HPDE6-E6E7 (cell line): ENCODE data around the gene ADAMTS13.

Experiments used
- DNase-seq: peaks from one replicate; pipeline ENCODE4 v3.0.0; 2011; ENCODE audit warnings: missing footprints; ENCODE audit errors: extremely low spot score

ADAMTS13 gene

DNA sequence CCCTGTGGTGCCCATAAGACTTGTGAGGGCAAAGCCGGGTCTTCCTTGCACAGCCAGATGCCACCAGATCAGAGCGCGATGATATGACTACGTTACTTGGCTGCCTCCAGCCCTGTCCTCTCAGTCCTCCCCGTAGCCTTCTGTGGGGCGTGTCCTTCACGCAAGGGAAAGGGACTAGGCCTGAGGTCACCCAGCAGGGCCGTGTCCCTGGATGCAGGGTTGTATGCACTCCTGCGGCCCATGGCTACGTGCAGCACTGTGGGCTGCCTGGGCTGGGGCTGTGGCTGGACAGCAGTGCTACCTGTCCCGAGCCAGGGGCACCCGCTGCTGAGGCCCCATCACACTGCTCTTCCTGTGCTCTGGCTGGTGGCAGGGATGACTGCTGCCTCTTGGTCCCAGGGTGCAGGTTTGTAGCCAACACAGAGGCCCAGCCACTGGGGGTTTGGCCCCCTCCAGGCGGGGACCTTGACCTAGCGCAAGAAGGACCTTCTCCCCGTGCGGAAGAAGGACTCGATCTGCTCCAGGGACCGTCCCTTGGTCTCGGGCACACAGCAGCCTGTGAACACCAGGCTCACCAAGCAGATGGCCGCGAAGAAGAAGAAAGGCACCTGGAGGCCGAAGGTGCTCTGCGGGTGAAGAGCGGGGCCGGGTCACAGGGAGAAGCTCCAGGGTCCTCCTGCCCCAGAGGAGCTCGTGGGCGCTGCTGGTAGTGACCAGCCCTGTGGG, 49.5 kb downstream of the ADAMTS13 start:
- no peak for DNase-seq

DNA sequence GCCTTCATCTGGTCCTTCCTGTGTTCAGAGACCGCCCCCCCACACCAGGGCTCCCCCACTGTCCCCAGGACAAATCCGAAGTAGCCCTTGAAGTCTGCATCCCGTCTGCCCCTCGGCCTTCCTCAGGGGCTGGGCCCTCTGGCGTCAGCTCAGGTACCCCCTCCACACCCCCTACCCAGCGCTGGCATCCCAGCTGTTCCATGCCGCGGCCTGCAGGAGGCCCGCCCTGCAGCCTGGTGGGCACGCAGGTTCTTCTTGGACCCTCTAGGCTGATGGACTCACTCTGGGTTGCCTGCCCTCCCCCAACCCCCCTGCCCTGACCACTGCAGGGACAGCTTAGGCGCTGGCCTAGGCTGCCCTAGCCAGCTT, 50.1 kb downstream of the ADAMTS13 start:
- DNase-seq = no peak

DNA sequence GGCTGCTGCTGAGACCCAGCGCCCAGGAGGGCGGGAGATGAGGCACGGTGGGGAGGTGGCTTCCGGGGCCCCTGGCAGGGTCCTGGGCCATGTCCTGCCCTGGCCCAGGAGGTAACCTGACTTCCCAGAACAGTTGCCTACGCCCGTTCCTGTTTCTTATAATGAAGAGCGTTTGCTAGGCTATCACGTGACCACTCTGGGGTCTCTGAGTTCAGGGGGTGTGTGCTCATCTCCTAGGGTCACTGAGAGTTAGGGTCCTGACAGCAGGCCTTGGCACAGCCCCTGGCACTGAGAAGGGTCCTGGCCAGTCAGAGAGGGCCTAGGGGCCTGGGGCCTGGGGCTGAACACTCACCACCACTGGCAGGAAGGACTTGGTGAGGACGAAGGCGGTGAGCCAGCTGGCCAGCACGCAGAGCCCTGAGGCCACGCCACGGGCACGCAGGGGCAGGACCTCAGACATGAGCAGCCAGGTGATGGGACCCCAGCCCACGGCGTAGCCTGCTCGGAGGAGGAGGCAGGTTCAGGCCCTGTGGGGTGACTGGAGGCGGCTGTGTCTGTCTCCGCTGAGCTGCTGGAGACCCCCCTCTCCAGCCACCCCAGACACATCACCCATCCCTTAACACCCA, 50.7 kb downstream of the ADAMTS13 start:
- no peak for DNase-seq

DNA sequence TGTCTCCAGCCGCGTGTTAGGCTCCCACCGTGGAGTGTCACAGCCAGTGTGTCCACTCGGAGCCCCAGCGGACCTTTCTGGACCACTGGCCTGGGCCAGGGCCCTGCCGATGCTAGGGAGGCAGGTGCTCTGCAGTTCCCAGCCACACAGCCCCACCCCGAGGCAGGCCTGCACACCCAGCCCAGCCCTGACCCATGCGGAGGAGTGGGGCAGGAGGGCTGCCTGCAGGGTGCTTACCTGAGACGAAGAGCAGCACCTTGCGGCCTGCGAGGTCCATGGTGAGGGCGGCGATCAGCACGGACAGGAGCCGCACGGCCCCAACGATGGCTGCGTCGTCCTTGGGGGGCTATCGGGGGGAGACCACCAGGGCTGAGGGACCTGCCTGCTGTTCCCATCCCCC, 51.6 kb downstream of the ADAMTS13 start:
- DNase-seq = no peak

DNA sequence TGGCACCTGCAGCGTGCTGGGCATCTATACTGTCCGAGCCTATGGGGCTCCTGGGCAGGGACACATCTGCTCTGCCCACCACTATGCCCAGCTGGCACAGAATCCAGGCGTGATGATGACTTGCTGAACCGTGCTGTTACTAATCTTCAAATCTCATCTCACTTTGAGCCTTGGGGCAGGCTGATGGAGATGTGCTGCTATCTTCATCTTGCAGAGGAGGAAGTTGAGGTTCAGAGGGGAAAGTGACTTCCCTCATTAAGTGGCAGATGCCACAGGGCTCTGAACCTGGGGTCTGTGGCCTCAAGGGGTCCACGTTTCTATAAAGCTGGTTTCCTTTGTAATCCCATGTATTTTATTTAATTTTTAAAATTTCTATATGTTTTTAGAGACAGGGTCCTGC, 52.0 kb downstream of the ADAMTS13 start:
- no peak for DNase-seq

DNA sequence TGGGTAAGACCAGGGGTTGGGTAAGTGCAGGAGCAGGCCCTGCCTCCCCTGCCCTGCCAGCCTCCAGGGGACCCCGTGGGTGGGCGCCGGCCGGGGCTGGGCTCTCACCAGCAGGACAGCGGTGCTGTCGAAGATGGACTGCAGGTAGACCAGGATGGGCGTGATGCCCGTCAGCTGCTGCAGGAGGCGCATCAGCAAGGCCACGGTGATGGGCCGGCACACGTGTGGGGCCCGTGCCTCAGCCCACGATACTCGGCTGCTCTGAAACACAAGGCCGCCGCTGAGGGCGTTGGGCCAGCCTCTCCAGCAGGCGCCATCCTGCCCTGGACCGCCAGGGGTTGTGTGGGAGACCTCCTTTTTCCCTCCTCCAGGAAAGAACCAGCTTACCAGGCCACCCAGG, 52.7 kb downstream of the ADAMTS13 start:
- no peak for DNase-seq

DNA sequence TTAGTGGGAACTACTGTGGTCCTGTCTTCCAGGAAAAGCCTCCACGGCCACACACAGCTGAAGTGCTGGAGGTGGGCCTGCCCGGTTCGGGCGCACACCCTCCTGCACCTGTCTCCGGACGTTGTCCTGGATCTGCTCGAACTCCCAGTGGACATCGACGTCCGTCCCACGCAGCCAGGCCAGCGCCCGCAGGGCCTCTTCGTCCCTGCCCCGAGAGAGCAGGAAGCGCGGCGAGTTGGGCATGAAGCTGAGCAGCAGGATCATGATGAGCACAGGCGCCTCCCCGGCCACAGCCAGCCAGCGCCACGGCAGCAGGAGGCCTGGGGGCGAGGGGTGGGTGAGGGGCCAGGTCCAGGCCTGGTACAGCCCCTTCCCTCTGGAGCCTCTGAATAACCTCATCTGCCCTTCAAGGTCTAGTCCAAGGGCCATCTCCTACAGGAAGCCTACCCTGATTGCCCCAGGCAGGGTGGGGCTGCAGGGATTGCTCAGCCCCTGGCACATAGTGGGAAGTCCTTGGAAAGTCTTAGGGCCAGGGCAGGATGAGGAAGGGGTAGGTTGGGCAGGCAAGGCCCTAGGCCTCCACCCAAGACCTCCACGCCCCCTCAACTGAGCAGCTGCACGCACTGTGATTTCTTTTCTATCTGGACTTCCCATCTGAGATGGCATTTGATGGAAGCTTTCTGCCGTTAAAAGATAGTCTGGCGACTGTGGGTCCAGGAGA, 53.3 kb downstream of the ADAMTS13 start:
- DNase-seq = no peak

DNA sequence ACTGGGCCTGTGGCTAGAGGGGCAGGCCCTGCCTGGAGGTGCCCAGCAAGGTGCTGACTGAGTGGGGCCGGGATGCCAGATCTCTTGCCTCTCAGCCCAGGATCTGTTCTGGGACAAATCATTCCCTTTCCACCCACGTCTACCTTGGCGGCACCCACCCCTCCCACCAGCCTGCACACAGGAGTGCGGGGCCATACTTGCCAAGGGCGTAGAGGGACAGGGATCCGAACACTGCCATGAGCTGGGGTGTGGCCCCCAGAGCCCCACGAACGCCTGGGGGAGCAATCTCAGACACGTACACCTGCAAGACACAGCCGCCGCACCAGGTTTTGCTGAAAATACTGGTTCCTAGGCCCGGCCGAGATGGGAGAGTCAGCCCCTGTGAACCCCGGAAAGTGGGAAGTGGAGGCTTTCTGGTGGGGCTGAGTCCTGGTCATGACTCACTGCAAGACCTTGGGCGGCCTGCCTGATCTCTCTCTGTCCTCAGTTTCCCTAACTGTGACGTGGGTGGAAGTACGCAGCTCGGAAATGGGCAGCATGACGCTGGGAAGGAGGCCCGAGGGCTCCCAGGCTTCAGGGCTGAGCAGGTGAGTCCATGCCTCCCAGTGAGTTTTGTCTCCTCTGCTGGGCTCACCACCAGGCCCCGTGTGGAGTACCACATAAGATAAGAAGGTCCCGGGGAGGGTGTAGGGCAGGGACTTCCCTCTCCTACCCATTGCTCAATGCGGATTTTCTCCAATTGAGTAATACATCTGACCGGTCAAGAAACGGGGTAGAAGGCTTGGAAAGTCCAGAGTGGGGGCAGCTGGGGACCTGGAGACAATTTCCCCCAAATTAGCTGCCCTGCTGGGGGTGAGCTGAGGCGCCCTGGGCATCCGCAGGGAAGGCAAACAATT, 54.1 kb downstream of the ADAMTS13 start:
- no peak for DNase-seq

DNA sequence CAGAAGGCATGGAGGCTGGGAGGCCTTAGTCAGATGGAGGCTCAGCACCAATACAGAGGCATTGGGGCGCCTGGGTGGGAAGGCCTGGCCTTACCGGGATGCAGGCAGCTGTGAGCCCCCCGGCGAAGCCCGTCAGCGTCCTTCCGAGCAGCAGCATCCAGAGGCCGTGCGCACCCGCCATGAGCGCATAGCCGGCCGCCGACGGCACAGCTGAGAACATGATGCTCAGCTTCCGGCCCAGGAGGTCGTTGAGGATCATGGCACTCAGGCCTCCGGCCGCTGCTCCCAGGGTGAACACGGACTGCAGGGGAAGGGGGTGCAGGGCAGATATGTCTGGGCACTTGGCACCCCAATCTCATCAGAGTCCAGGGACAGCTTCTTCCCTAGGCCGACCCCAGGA, 54.8 kb downstream of the ADAMTS13 start:
- DNase-seq = no peak

DNA sequence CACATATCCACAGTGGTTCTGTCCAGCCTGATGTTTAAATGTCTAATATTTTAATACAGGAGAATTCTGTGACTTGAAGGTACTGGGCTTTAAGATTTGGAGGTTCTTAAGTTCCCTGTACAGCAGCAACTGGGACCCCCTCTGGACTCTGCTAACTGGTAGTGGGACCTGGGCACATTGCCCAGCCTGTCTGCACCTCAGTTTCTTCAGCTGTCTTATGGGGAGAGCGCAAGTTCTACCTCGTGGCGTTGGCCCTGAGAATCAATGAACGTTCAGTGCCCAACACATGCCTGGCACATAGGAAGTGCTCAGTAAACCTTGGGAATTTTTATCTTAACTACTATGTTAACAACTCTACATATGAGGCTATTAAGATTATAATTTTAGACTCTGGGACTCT, 55.3 kb downstream of the ADAMTS13 start:
- no peak for DNase-seq

DNA sequence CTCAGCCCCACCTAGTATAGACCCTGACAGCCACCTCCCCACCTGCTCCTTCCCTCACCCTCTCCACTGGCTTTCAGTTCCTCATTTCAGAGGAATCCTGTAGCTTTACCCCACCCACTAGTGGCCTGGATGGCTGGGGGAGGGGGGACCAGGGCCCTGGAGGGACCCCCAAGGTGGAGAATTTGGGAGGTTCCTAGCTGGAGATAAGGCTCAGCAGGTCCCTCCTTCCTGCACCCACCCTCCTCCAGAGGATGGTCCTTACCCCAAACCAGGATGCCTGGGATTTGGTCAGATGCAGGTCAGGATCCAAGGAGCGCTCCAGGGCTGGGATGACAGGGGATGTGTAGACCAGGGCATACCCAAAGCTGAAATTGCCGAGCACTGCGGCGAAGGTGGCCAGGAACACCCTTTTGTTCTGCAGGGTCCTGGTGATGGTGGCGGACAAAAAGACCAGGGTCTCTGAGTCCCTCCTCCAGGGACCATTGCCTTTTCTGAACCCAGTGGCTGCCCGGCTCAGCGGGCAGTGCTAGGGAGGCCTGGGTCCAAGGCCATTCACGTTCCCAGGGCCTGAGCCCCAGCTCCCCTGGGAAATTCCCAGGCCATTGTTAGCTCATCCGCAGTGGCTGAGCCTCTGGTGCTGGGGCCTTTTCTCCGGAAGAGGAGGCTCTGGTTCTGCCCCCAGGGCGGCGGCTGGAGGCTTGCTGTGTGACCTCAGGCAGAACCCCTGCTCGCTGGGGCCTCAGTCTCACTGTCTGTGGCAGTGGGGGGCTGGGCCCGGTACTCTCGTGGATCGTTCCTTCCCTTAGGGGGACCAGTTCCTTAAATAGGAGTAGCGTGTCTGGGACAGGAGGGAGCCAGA, 56.1 kb downstream of the ADAMTS13 start:
- DNase-seq = no peak

DNA sequence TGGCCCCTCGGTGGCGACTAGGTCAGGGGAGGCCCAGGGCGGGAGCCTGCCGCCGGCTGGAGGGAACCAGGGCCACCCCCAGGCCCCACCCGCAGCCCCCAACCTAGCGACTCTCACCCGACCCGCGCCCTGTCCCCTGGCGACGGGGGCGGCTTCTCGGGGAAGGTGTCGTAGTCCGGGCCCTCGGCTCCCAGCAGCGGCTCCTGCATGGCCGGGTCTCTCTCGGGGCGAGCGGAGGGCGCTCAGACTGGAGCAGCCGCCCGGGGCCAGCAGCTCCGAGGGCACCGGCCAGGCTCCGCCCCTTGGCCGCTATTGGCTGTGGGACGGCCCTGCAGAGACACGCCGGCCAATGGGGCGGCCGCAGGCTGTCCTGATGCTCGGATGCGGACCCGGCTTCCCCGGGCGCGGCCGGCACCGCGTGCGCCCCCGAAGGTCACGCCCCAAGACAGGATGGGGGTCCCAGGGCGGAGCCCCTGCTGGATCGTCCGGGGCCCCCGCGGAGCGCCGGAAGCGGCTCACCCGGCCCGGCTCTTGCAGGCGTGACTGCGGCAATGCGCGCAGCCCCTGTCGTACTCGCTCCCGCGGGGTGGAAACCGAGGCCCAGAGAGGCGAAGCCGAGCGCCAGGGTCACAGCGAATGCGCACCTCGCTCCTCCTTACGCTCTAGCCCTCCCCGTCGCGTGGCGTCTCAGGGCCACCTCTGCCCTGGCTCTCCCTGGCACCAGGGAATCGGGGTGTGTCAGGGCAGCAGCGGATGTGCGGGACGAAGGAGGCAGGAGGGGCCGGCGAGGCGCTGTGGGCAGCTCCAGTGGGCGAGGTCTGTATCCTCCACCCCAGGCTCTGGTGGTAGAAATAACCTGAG, 56.9 kb downstream of the ADAMTS13 start, which contains the start of gene SLC2A6:
Gene SLC2A6, minus strand, starts transcription at position 249 of the 861 bp plus-strand sequence. Its CDS starts 40 bp downstream, at position 209.
- DNase-seq = peak; percentile 91

DNA sequence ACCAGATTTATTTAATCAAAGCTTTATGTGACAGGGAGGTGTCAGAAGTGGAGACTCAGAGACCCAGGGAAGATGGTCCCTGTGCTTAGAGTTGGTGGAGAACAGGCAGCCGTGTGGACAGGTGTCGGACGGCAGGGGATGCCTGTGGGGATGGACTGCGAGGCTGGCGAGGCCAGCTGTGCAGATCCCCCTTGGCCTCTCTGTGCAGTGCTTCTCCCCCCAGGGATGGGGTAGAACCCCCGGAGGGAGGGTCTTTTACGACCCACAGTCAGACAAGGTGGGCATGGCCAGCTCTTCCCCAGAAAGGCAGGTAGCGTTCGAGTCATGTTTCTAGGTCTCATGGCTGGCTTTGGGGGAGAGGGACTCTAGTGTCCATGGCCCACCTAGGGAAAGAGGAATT, 61.4 kb downstream of the ADAMTS13 start:
- DNase-seq = no peak

DNA sequence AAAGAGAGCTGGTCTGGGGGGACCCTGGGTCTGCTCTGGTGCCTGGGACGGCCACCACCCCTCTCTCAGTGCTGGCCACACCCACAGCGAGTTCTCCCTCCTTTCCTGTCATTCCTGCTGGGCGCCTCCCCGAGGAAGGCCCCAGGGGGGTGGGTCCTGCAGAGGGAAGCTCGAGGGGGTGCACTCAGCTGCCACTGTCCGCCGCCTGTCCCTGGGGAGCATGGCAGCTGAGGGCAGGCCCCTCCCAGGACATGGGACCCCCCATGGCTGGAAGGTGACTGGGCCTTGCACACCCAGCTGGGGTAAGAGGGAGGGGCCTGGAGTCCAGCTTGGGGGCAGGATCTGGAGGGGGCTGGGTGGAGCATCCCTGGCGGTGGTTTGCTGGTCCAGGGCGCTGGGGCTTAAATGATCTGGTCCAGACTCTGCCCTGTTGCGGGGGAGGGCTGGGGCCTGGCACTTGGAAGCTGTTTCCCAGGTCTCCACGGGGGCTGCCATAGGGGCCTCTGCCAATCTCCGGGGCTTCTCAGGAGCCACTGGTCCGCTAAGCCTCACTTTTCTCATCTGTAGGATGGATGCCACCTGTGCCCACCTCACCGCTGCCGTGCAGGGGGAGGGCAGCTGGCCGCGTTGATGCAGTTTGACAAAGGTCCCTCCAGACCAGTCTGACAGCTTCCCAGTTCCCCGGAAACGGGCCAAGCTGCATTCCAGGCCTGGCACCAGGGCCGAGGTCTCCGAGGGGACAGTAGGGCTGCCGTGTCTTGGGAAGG, 62.7 kb downstream of the ADAMTS13 start:
- DNase-seq = no peak

DNA sequence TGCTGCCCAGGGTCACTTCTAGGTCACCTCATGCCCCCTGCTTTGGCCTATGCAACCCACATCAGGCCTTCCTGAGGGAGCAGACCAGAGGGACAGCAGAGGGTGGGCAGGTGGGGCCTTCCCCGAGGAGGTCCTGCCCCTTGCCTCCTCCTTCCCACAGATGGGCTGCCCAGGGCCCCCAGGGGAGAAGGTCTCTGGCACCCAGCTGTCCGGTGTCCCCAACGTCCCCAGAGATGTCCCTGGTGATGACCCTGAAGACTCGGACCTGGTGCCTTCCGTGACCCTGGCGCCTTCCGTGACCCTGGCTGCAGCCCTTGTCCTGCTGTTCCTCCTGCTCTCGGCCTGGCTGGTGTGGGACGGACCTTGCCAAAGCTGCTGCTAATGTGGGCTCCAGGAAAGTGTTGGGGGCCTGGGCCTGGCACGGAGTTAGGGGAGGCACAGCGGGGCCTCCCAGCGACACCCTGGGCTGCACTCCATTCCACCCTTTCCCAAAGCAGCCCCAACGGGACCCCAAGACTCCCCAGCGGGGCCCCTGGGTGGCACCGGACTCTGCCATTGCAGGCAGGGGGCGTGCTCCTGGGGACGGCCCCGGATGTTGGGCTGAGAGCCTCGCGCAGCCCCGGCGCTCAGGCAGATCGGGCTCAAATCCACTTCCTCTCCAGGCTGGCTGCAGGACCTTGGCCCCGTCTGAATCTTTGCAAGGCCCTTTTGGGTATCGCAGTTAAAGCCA, 63.5 kb downstream of the ADAMTS13 start:
- no peak for DNase-seq

DNA sequence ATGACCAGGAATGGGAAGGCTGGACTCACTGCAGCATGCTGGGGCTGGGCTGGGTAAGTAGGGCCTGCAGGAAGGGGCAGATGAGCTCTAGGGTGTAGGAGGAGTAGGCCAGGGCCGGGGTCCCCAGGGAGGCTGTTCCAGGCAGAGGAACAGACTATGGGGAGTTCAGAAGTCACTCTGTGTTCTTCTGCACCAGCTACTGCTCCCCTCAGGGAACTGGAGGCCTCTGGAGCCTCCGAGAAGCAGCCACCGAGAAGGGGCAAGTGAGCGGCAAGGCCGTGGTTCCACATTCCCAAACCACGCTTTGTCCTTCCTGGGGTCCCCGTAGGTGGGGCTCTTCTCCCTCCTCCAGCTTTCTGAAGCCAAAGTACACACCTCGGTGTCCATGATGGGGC, 65.2 kb downstream of the ADAMTS13 start:
- no peak for DNase-seq

DNA sequence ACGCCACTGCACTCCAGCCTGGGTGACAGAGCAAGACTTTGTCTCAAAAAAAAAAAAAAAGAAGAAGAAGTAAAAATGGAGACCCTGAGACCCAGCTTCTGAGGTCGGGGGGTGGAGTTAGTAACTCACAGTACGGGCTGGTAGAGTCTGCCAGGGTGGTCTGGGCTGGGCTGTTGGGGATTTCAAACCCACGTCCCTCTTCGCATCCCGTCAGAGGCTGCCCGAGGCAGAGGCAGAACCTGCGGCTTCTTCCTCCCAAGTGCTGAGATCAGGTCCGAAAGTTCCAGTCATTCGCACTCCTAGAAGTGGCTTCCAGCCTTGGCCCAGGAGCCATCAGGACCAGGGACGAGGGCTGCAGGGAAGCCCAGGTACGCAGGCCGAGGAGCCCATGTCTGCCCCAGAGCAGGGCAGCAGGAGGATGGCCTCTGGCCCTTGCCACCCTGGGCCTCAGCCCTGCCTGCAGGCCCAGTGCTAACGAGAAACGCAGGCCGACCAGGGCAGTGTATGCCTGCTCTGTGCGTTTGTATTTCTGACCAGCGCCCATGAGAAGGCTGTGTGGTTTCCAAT, 66.6 kb downstream of the ADAMTS13 start:
- no peak for DNase-seq
